GM21528 (cell line): ENCODE results near the gene SRXN1.

Source experiments
- ATAC-seq: cut with Tn5 transposase; IDR thresholded peaks from one replicate; pipeline ENCODE4 v1.9.1; 2021; ENCODE audit warnings: mild to moderate bottlenecking, moderate library complexity; ENCODE audit not compliant: unreplicated experiment, low FRiP score

SRXN1 gene

GRCh38 chr20:675453-676314 is 22.7 kb upstream of the SRXN1 start, which contains the start of gene SCRT2:
Gene SCRT2 (minus strand): TSS chr20:675802. CDS start chr20:675601, 201 bp downstream.
- no peak for ATAC-seq

- ATAC-seq = no peak
These were observed 22.0 kb upstream of the SRXN1 start for GRCh38 chr20:675033-675452.

GRCh38 chr20:673603-674001 is 20.6 kb upstream of the SRXN1 start:
- ATAC-seq = no peak

GRCh38 chr20:672963-673602 is 20.1 kb upstream of the SRXN1 start:
- no peak for ATAC-seq

- no peak for ATAC-seq
These were observed 18.4 kb upstream of the SRXN1 start for GRCh38 chr20:671252-672030.

GRCh38 chr20:669573-669972 is 16.6 kb upstream of the SRXN1 start:
- no peak for ATAC-seq

- no peak for ATAC-seq
These were observed 15.6 kb upstream of the SRXN1 start for GRCh38 chr20:668638-669037.

- no peak for ATAC-seq
These were observed 15.1 kb upstream of the SRXN1 start for GRCh38 chr20:668050-668449.

GRCh38 chr20:667351-668034 is 14.5 kb upstream of the SRXN1 start:
- ATAC-seq = no peak

GRCh38 chr20:666877-667276 is 13.9 kb upstream of the SRXN1 start:
- no peak for ATAC-seq

- ATAC-seq = no peak
These were observed 12.3 kb upstream of the SRXN1 start for GRCh38 chr20:665276-665675.

GRCh38 chr20:664576-664975 is 11.6 kb upstream of the SRXN1 start:
- no peak for ATAC-seq

- ATAC-seq = no peak
These were observed 11.2 kb upstream of the SRXN1 start for GRCh38 chr20:664151-664550.

GRCh38 chr20:663315-664090 is 10.5 kb upstream of the SRXN1 start:
- no peak for ATAC-seq

GRCh38 chr20:662277-663192 is 9.5 kb upstream of the SRXN1 start:
- no peak for ATAC-seq

- ATAC-seq = no peak
These were observed 8.7 kb upstream of the SRXN1 start for GRCh38 chr20:661474-662270.

- ATAC-seq = no peak
These were observed 5.8 kb upstream of the SRXN1 start for GRCh38 chr20:658731-659291.

- no peak for ATAC-seq
These were observed 5.2 kb upstream of the SRXN1 start for GRCh38 chr20:658202-658601.
